Heart left ventricle (tissue), 13 donors: ENCODE data around the gene AMOTL2.

Experiments used
- CTCF ChIP-seq, 12 donors: fragments of 200-600 bp; sonication (generic) in 4 of 12; IDR thresholded peaks; one replicate each; pipeline versions ENCODE4 v1.5.0 to v1.8.0; 2018 to 2022; ENCODE audit warnings: antibody characterized with exemption in 12 of 12, mild to moderate bottlenecking in 5 of 12
- POLR2A ChIP-seq, 2 donors: fragments of 450-650 bp; IDR thresholded peaks; one replicate each; pipeline ENCODE4 v1.6.1; 2017; ENCODE audit warnings: antibody characterized with exemption in 2 of 2, mild to moderate bottlenecking in 2 of 2, moderate library complexity in 2 of 2
- donor health status: ischemic (EF 13 %, LVEDD 7.1; RV severe dilation, severe dysfunction).
- donor health status: DM: no; HTN: yes; CAD: no.
- donor health status: DM: no; HTN: no; CAD: no.
- donor health status: ischemic (EF 25% LVEDD 6.9; RV normal size, moderate dysfunction).
- donor health status: ischemic (EF 25% LVEDD 5.7; RV mildly dilated, moderate dysfunction).
- donor health status: ischemic (EF 35%, LVEDD 5.7; RV mildly dilated, moderate dysfunction).
- donor health status: nonischemic (EF 11% LVEDD 7.7; RV severe dilation, severe dysfunction).
- donor health status: DM: yes; HTN: yes; CAD: no.
- donor health status: PGD.
- donor health status: ischemic (EF 29% LVEDD 5.4; RV normal size, mild dysfunction).
- donor health status: nonischemic (EF 23%, LVEDD 6.1; RV moderate dilation, normal function).

- no peak for TF ChIP-seq CTCF (IDR thresholded peaks at IDR 0.05)
- TF ChIP-seq POLR2A (IDR thresholded peaks at IDR 0.05), result no peak
Observed at GRCh38 chr3:134325706-134326105, 48.5 kb downstream of the AMOTL2 start.
